Type B pancreatic cell (in vitro differentiated cells): ENCODE measurements around the gene AGPS. TPM values are rescaled to one million over a fixed set of nuclear protein-coding genes. Genes with fewer than 3 reads are reported as not detected.

Source experiments
- DNase-seq: peaks from one replicate; pipeline ENCODE4 v3.0.0; 2021; ENCODE audit warnings: mixed read lengths; ENCODE audit not compliant: unreplicated experiment; ENCODE audit errors: extremely low spot score
- H3K27ac Mint-ChIP-seq: 2 replicates; pipeline ENCODE4 v1.8.0; 2021; ENCODE audit warnings: mild to moderate bottlenecking, mixed read lengths
- H3K27me3 Mint-ChIP-seq: 2 replicates; pipeline ENCODE4 v1.8.0; 2021; ENCODE audit warnings: mixed read lengths
- H3K36me3 Mint-ChIP-seq: 2 replicates; pipeline ENCODE4 v1.8.0; 2021; ENCODE audit warnings: mixed read lengths
- H3K4me1 Mint-ChIP-seq: one replicate; pipeline ENCODE4 v1.8.0; 2021; ENCODE audit warnings: mixed read lengths; ENCODE audit not compliant: unreplicated experiment
- H3K4me3 Mint-ChIP-seq: 2 replicates; pipeline ENCODE4 v1.8.0; 2021; ENCODE audit warnings: mild to moderate bottlenecking, mixed read lengths
- H3K9me3 Mint-ChIP-seq: 2 replicates; pipeline ENCODE4 v1.8.0; 2021; ENCODE audit warnings: mixed read lengths
- long read RNA-seq: library from polyadenylated mRNA; unstranded; transcript quantifications from one replicate; pipeline ENCODE4 v2.0.0, GENCODE V29; 2020
- total RNA-seq: library from RNA; stranded (reverse); gene quantifications from 2 replicates; pipeline ENCODE4 v1.2.1, GENCODE V29; 2021; ENCODE audit warnings: low replicate concordance
- TF ChIP-seq, protein P1 (sequence below): fragments of 200-600 bp; sonication (generic); conservative IDR thresholded peaks from 2 replicates; pipeline ENCODE4 v1.5.0; 2021; ENCODE audit warnings: antibody characterized with exemption, mild to moderate bottlenecking

The AGPS gene
- 32.8 and 52.1 TPM in 2 replicates for total RNA-seq
- long read RNA-seq, full-length matches to known transcripts: 5 of 12 reads
- long read RNA-seq, partial matches to known transcripts: 1 of 12 reads
- long read RNA-seq, other reads (novel, unspliced or antisense): 6 of 12 reads

DNA sequence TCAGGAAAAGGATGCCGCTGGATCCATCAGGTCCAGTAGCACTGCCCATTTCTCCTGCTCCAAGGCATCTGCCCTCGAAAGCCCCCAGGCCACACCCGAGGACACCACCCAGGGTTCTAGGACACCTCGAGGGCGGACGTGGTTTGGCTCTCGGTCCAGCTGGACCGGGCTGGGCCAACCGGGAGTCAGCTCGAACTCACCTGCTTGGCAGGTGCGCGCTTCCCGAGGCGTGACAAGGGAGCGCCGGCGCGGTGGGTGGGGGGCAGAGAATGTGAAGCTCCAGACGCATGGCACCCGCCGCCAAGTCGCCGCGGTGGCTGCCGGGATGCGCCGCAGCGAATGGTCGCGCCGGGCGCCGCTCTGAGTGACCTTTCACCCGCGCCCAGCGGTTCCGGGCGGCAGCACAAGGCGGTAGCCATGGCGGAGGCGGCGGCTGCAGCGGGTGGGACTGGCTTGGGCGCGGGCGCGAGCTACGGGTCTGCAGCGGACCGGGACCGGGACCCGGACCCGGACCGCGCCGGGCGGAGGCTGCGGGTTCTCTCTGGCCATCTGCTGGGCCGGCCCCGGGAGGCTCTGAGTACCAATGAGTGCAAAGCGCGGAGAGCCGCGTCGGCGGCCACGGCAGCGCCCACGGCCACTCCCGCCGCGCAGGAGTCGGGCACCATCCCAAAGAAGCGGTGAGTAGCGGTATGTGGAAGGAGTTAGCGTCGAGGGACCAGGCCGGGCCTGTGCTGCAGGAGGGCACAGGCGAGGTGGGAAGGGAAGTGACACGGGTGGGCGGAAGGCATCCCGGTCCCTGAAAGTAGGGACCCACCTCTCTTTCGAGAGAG lies at the start of gene AGPS:
TSS of gene AGPS (plus strand) at position 401 of the 830 bp plus-strand sequence. CDS start at position 418, 17 bp downstream.
- no peaks in the 10 kb centered on the region for H3K9me3 Mint-ChIP-seq
- H3K27me3 Mint-ChIP-seq: no peaks in the 10 kb centered on the region
- H3K4me1 Mint-ChIP-seq: peaks cover 38% of the 10 kb centered on the region
- TF ChIP-seq, protein P1, sequence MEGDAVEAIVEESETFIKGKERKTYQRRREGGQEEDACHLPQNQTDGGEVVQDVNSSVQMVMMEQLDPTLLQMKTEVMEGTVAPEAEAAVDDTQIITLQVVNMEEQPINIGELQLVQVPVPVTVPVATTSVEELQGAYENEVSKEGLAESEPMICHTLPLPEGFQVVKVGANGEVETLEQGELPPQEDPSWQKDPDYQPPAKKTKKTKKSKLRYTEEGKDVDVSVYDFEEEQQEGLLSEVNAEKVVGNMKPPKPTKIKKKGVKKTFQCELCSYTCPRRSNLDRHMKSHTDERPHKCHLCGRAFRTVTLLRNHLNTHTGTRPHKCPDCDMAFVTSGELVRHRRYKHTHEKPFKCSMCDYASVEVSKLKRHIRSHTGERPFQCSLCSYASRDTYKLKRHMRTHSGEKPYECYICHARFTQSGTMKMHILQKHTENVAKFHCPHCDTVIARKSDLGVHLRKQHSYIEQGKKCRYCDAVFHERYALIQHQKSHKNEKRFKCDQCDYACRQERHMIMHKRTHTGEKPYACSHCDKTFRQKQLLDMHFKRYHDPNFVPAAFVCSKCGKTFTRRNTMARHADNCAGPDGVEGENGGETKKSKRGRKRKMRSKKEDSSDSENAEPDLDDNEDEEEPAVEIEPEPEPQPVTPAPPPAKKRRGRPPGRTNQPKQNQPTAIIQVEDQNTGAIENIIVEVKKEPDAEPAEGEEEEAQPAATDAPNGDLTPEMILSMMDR: peak; percentile 62
- peak within 1 kb of the TSS; percentile 71 for H3K27ac Mint-ChIP-seq
- H3K36me3 Mint-ChIP-seq: peaks cover 13% of the 10 kb centered on the region
- DNase-seq: peak; percentile 81
- H3K4me3 Mint-ChIP-seq: peak within 1 kb of the TSS; percentile 93

DNA sequence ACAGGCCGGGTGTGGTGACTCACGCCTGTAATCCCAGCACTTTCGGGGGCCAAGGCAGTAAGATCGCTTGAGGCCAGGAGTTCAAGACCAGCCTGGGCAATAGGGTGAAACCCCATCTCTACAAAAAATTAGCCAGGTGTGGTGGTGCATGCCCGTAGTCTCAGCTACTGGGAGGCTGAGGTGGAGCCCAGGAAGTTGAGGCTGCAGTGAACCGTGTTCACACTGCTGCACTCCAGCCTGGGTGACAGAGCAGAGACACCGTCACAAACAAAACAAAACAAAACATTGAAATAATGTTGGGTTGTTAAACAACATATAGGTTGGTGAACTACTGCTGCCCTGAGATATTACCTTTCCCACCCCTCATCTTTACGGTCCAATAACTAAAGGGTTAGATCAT lies 48.8 kb upstream of the AGPS start:
- Mint-ChIP-seq H3K27me3 (no peaks in the 10 kb centered on the region), H3K9me3 (no peaks in the 10 kb centered on the region), H3K4me3 (no peak overlapping the region), H3K36me3 (no peaks in the 10 kb centered on the region), H3K4me1 (peaks cover 9% of the 10 kb centered on the region), H3K27ac (no peak overlapping the region)
- TF ChIP-seq, protein P1: no peak
- DNase-seq: no peak

DNA sequence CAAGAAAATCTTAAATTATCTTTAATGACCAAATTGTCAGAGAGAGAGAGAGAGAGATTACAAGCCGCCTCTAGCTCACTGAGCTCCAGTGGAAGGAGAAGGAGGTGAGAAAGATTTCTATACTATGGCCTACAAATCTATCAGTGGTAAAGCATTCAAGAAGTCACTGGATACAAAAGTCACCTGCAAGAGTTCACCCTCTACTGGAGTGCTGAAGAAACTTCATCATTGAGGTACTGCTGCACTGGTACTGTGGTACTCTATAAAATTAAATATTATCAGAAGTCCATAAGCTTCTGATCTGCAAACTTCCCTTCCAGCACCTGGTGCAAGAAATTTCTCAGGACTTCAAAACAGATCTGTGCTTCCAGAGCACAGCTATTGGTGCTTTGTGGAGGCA lies 48.3 kb upstream of the AGPS start:
- H3K9me3 Mint-ChIP-seq: no peaks in the 10 kb centered on the region
- DNase-seq: no peak
- H3K4me3 Mint-ChIP-seq: no peak overlapping the region
- no peaks in the 10 kb centered on the region for H3K27me3 Mint-ChIP-seq
- no peak overlapping the region for H3K27ac Mint-ChIP-seq
- TF ChIP-seq, protein P1: no peak
- H3K36me3 Mint-ChIP-seq: no peaks in the 10 kb centered on the region
- peaks cover 9% of the 10 kb centered on the region for H3K4me1 Mint-ChIP-seq

DNA sequence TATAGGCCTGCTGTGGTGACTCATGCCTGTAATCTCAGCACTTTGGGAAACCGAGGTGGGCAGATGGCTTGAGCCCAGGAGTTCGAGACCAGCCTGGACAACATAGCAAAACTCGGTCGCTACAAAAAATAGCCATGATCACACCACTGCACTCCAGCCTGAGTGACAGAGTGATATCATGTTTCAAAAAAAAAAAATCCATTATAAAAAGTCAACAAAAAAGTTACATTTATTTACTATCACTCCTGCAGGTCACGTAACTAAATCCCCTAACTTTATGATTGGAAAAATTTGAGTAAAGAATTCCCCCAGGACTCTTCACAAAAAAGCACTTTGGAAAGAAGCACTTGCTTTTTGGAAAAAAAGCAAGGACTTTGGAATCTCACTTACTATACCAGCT lies 46.4 kb upstream of the AGPS start:
- Mint-ChIP-seq H3K4me3 (no peak overlapping the region), H3K4me1 (peaks cover 9% of the 10 kb centered on the region), H3K27me3 (no peaks in the 10 kb centered on the region), H3K36me3 (no peaks in the 10 kb centered on the region), H3K9me3 (no peaks in the 10 kb centered on the region), H3K27ac (no peak overlapping the region)
- no peak for DNase-seq
- TF ChIP-seq, protein P1: no peak

DNA sequence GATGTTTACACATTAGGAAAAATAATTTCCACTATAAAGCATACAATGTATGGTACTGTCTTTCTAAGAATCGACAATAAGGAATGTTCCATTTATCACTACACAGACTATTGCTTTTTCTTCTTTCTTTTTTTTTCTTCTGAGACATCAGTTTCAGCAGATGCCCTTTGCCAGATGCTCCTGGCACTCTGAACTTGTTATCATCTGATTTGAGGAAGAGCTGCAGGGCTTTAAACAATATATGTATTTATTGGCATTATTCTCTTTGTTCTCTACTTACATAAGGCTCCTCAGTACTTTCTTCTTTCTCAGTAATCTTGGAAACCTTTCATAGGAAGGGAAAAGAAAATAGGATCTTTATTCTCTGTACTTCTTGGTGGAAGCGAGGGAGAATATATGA lies 45.0 kb upstream of the AGPS start:
- no peaks in the 10 kb centered on the region for H3K9me3 Mint-ChIP-seq
- H3K4me3 Mint-ChIP-seq: no peak overlapping the region
- TF ChIP-seq, protein P1: no peak
- H3K27me3 Mint-ChIP-seq: no peaks in the 10 kb centered on the region
- DNase-seq: no peak
- H3K4me1 Mint-ChIP-seq: peaks cover 11% of the 10 kb centered on the region
- no peak overlapping the region for H3K27ac Mint-ChIP-seq
- H3K36me3 Mint-ChIP-seq: no peaks in the 10 kb centered on the region
